NOMO-1 (cell line): ENCODE measurements around the gene C1QTNF6.

Experiments used
- DNase-seq, 2 experiments: peaks; one replicate each; lab custom pipeline; 2025; ENCODE audit not compliant: unreplicated experiment in 2 of 2; lab: John Stamatoyannopoulos, UW

C1QTNF6 gene

GRCh38 chr22:37193629-37194191 is 5.7 kb upstream of the C1QTNF6 start:
- DNase-seq = no peak

- no peak for DNase-seq
Measured at GRCh38 chr22:37192741-37193140, 4.7 kb upstream of the C1QTNF6 start.

- no peak for DNase-seq
Measured at GRCh38 chr22:37192204-37192603, 4.2 kb upstream of the C1QTNF6 start.

GRCh38 chr22:37190262-37190780 is 2.3 kb upstream of the C1QTNF6 start:
- no peak for DNase-seq

GRCh38 chr22:37188901-37189466 is 937 bp upstream of the C1QTNF6 start:
- no peak for DNase-seq

GRCh38 chr22:37187552-37187890 is 526 bp downstream of the C1QTNF6 start:
- DNase-seq = no peak

GRCh38 chr22:37186997-37187522 is 987 bp downstream of the C1QTNF6 start:
- no peak for DNase-seq

GRCh38 chr22:37186228-37186996 is 1.6 kb downstream of the C1QTNF6 start:
- peak; percentile 12 to 34 for DNase-seq

- DNase-seq = no peak
Measured at GRCh38 chr22:37185646-37186227, 2.3 kb downstream of the C1QTNF6 start.

- no peak for DNase-seq
Measured at GRCh38 chr22:37184816-37185541, 3.1 kb downstream of the C1QTNF6 start.

- no peak for DNase-seq
Measured at GRCh38 chr22:37184380-37184755, 3.7 kb downstream of the C1QTNF6 start.

- DNase-seq = no peak
Measured at GRCh38 chr22:37183432-37184379, 4.3 kb downstream of the C1QTNF6 start.

- no peak for DNase-seq
Measured at GRCh38 chr22:37182949-37183245, 5.2 kb downstream of the C1QTNF6 start.

GRCh38 chr22:37182101-37182948 is 5.7 kb downstream of the C1QTNF6 start:
- no peak for DNase-seq

- no peak for DNase-seq
Measured at GRCh38 chr22:37181681-37182080, 6.4 kb downstream of the C1QTNF6 start.

GRCh38 chr22:37180531-37181231 is 7.4 kb downstream of the C1QTNF6 start:
- no peak for DNase-seq

GRCh38 chr22:37179622-37180420 is 8.2 kb downstream of the C1QTNF6 start:
- DNase-seq = no peak

- no peak for DNase-seq
Measured at GRCh38 chr22:37179126-37179470, 8.9 kb downstream of the C1QTNF6 start.
